GM12892 (cell line): Measurements from ENCODE around the gene C13orf42.

Experiments
- POLR2A ChIP-seq: IDR thresholded peaks from 2 replicates; pipeline ENCODE4 v1.6.1; 2011; ENCODE audit warnings: low read depth, low read length, control low read depth
- POLR2AphosphoS5 ChIP-seq: IDR thresholded peaks from 2 replicates; pipeline ENCODE4 v1.6.1; 2011; ENCODE audit warnings: low read depth, low read length, control low read depth
- TAF1 ChIP-seq: IDR thresholded peaks from 2 replicates; pipeline ENCODE4 v1.6.1; 2011; ENCODE audit warnings: low read depth, mild to moderate bottlenecking, control low read depth, low read length, borderline replicate concordance

GRCh38 chr13:51045451-51045850 is 65.6 kb downstream of the C13orf42 start:
- TF ChIP-seq POLR2A (no peak), TAF1 (no peak), POLR2AphosphoS5 (no peak)
